GM12891 (cell line): ENCODE measurements around the gene ZSWIM6.

Source experiments
- DNase-seq: peaks from one replicate; pipeline ENCODE4 v3.0.0; 2011; ENCODE audit warnings: low spot score; ENCODE audit not compliant: insufficient read length
- FAIRE-seq: peaks from 2 replicates; lab custom pipeline; 2011; peaks lifted over from hg19 to GRCh38; lab: Jason Lieb, UNC
- PAX5 ChIP-seq: IDR thresholded peaks from 2 replicates; pipeline ENCODE4 v1.6.1; 2011; ENCODE audit warnings: low read length, moderate library complexity, mild to moderate bottlenecking; ENCODE audit not compliant: insufficient read depth, severe bottlenecking
- POLR2A ChIP-seq: IDR thresholded peaks from 2 replicates; pipeline ENCODE4 v1.6.1; 2011; ENCODE audit warnings: low read depth, low read length, control low read depth
- POLR2AphosphoS5 ChIP-seq: IDR thresholded peaks from 2 replicates; pipeline ENCODE4 v1.6.1; 2011; ENCODE audit warnings: low read depth, low read length, control low read depth
- POU2F2 ChIP-seq: IDR thresholded peaks from 2 replicates; pipeline ENCODE4 v1.6.1; 2011; ENCODE audit warnings: low read depth, mild to moderate bottlenecking, control low read depth, low read length, moderate library complexity
- SPI1 ChIP-seq: IDR thresholded peaks from 2 replicates; pipeline ENCODE4 v1.6.1; 2011; ENCODE audit warnings: low read depth, low read length, control low read depth
- TAF1 ChIP-seq: IDR thresholded peaks from 2 replicates; pipeline ENCODE4 v1.6.1; 2011; ENCODE audit warnings: low read depth, low read length, control low read depth

Gene ZSWIM6

DNA sequence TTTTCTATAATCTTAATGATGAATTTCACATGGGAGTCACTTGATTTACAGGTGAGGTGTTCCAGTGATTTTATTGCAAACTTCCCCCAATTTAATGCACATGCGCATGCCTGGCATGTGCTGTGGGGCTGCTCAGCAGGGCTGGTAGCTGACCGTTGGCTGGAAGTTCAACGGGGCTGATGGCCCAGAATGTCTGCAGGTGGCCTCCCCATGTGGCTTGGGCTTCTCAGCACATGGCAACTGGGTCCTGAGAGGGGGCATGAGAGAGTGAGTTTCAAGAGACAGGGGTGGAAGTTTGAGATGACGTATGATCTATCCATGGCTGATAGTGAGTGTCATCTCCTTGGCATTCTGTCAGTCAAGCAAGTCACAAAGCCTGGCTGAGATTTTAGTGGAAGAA is 259.8 kb downstream of the ZSWIM6 start:
- DNase-seq: no peak
- TF ChIP-seq POU2F2 (no peak), POLR2AphosphoS5 (no peak), TAF1 (no peak), PAX5 (no peak), POLR2A (no peak), SPI1 (no peak)
- no peak for FAIRE-seq

DNA sequence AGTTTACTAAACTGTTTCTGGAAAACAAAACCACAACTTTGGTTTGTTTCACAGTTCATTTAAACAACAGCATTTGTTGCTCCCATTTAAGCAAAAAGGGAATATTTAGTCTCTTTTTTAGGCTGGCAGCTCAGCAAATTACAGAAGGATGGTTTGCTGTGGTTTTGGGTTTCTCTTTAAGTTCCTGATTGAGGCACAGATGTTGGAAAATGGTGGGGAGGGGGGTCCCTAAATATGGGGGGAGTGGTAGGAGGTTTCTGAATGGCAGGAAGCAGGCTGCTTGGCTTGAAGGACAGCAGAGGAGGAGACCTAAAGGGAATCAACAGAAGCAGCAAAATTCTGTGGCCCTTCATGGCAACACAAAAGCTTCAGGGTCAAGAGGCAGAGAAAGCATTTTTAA is 263.4 kb downstream of the ZSWIM6 start:
- DNase-seq (no peak), FAIRE-seq (no peak)
- TF ChIP-seq TAF1: no peak
- TF ChIP-seq POU2F2: no peak
- no peak for TF ChIP-seq POLR2A
- no peak for TF ChIP-seq PAX5
- TF ChIP-seq POLR2AphosphoS5: no peak
- TF ChIP-seq SPI1: no peak
